A549 (cell line): ENCODE results near the gene FGFR4.

Experiments
- NFE2L2 ChIP-seq: fragments of 150-350 bp; conservative IDR thresholded peaks from 2 replicates; pipeline ENCODE4 v1.6.1; 2014; ENCODE audit warnings: low read length
- POLR2A ChIP-seq: IDR thresholded peaks from 2 replicates; pipeline ENCODE4 v1.6.1; 2012; ENCODE audit warnings: mild to moderate bottlenecking, low read length
- ZSCAN20 ChIP-seq: fragments of 250-450 bp; sonication (Bioruptor Pico); IDR thresholded peaks from 2 replicates; pipeline ENCODE4 v1.8.0; 2022; ENCODE audit warnings: mild to moderate bottlenecking, moderate library complexity
- TF ChIP-seq, protein P1 (sequence below): fragments of >200 bp; sonication (Bioruptor Twin); formaldehyde crosslinking; IDR thresholded peaks from 3 replicates; pipeline ENCODE4 v1.5.1; 2016

DNA sequence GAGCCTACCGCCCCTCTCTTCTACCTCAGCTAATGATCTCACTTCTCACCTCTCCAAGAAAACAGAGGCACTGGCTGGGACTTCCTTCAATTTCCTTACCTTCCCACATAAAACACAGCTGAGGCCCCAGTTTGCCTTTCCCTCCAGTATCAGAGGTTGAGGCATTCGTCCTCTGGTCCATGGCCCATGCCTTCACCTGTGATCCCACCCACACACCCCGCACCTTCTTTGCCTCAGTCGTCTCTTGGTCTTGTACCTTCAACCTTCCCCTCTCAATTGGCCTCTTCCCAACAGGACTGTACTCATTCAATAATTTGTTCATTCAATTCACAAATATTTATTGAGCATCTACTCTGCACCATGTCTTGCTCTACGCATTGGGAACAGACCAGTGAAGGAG, 35.9 kb downstream of the FGFR4 start:
- TF ChIP-seq, protein P1, sequence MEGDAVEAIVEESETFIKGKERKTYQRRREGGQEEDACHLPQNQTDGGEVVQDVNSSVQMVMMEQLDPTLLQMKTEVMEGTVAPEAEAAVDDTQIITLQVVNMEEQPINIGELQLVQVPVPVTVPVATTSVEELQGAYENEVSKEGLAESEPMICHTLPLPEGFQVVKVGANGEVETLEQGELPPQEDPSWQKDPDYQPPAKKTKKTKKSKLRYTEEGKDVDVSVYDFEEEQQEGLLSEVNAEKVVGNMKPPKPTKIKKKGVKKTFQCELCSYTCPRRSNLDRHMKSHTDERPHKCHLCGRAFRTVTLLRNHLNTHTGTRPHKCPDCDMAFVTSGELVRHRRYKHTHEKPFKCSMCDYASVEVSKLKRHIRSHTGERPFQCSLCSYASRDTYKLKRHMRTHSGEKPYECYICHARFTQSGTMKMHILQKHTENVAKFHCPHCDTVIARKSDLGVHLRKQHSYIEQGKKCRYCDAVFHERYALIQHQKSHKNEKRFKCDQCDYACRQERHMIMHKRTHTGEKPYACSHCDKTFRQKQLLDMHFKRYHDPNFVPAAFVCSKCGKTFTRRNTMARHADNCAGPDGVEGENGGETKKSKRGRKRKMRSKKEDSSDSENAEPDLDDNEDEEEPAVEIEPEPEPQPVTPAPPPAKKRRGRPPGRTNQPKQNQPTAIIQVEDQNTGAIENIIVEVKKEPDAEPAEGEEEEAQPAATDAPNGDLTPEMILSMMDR = no peak
- TF ChIP-seq NFE2L2 (no peak), POLR2A (no peak), ZSCAN20 (no peak)
